Activated naive CD8-positive, alpha-beta T cell treated with anti-CD3 and anti-CD28 coated beads for 36 hours (primary cell): ENCODE data around the gene PIWIL1. TPM values are rescaled to one million over a fixed set of nuclear protein-coding genes. Genes with fewer than 3 reads are reported as not detected.

Source experiments
- DNase-seq: peaks from one replicate; pipeline ENCODE4 v3.0.0; 2021
- H3K27ac Mint-ChIP-seq: one replicate; pipeline ENCODE4 v1.8.0; 2022; ENCODE audit warnings: mild to moderate bottlenecking, moderate library complexity, mixed read lengths
- H3K27me3 Mint-ChIP-seq: one replicate; pipeline ENCODE4 v1.8.0; 2022; ENCODE audit warnings: mild to moderate bottlenecking, mixed read lengths
- H3K36me3 Mint-ChIP-seq: one replicate; pipeline ENCODE4 v1.8.0; 2021; ENCODE audit warnings: mild to moderate bottlenecking, mixed read lengths
- H3K4me1 Mint-ChIP-seq: one replicate; pipeline ENCODE4 v1.8.0; 2021; ENCODE audit warnings: mixed read lengths
- H3K4me3 Mint-ChIP-seq: one replicate; pipeline ENCODE4 v1.8.0; 2022; ENCODE audit warnings: mild to moderate bottlenecking, moderate library complexity, mixed read lengths
- H3K9me3 Mint-ChIP-seq: one replicate; pipeline ENCODE4 v1.8.0; 2022; ENCODE audit warnings: mixed read lengths
- total RNA-seq, 2 experiments: library from RNA; stranded (reverse); gene quantifications; one replicate each; pipeline ENCODE4 v1.2.3, GENCODE V29; 2021

The PIWIL1 gene
- total RNA-seq, 2 experiments from 2014 or later: not detected

GRCh38 chr12:130375296-130376287 is 37.9 kb downstream of the PIWIL1 start:
- Mint-ChIP-seq H3K4me3 (no peak overlapping the region), H3K36me3 (no peaks in the 10 kb centered on the region), H3K27ac (no peak overlapping the region), H3K9me3 (no peaks in the 10 kb centered on the region), H3K27me3 (peaks cover 14% of the 10 kb centered on the region), H3K4me1 (no peaks in the 10 kb centered on the region)
- no peak for DNase-seq

GRCh38 chr12:130382818-130383217 is 45.1 kb downstream of the PIWIL1 start:
- Mint-ChIP-seq H3K9me3 (peaks cover 7% of the 10 kb centered on the region), H3K4me3 (no peak overlapping the region), H3K27ac (no peak overlapping the region), H3K36me3 (no peaks in the 10 kb centered on the region), H3K4me1 (no peaks in the 10 kb centered on the region), H3K27me3 (peaks cover 14% of the 10 kb centered on the region)
- no peak for DNase-seq

DNA sequence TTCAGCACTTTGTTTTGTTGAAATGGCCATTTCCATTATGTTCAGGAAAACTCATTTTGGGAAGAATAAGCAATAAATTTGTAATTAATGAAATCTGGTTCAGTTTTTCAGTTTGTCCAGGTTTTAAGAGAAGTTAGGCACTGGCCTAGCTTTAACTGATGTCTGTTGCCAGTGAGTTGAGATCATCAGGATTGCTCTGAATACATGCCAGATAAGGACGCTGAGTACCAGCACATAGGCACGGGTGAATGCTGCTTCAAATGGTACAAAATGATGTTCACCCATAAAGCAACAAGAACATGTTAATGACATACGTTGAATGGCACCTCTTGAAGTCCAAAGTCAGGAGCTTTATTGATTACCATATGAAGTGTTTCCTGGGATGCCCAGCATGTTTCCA is 46.5 kb downstream of the PIWIL1 start:
- Mint-ChIP-seq H3K27me3 (peaks cover 11% of the 10 kb centered on the region), H3K9me3 (peaks cover 11% of the 10 kb centered on the region), H3K4me3 (no peak overlapping the region), H3K4me1 (peaks cover 4% of the 10 kb centered on the region), H3K27ac (no peak overlapping the region), H3K36me3 (no peaks in the 10 kb centered on the region)
- DNase-seq: no peak

DNA sequence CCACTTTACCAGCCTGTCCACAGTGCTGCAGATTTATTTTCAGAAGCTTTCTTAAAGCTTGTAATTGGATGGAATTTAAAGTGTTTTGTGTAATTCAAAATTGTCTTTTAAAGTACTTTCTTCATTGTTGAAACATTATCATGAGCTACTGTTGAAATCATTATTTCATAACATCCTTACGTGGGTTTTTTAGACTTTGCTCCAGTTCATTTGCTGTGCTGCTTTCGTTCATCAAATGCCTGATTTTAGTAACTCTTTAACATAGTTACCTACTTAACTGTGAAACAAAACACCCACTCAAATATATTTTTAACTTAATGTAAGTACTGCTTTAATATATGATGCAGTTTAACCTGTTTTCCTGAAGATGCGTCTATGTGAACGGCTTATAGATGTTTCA is 47.5 kb downstream of the PIWIL1 start:
- DNase-seq: no peak
- Mint-ChIP-seq H3K4me1 (peaks cover 4% of the 10 kb centered on the region), H3K36me3 (no peaks in the 10 kb centered on the region), H3K4me3 (no peak overlapping the region), H3K9me3 (peaks cover 11% of the 10 kb centered on the region), H3K27ac (no peak overlapping the region), H3K27me3 (peaks cover 11% of the 10 kb centered on the region)

GRCh38 chr12:130391186-130391585 is 53.5 kb downstream of the PIWIL1 start:
- Mint-ChIP-seq H3K27ac (no peak overlapping the region), H3K9me3 (peaks cover 7% of the 10 kb centered on the region), H3K36me3 (no peaks in the 10 kb centered on the region), H3K27me3 (peaks cover 10% of the 10 kb centered on the region), H3K4me3 (no peak overlapping the region), H3K4me1 (peaks cover 4% of the 10 kb centered on the region)
- no peak for DNase-seq

DNA sequence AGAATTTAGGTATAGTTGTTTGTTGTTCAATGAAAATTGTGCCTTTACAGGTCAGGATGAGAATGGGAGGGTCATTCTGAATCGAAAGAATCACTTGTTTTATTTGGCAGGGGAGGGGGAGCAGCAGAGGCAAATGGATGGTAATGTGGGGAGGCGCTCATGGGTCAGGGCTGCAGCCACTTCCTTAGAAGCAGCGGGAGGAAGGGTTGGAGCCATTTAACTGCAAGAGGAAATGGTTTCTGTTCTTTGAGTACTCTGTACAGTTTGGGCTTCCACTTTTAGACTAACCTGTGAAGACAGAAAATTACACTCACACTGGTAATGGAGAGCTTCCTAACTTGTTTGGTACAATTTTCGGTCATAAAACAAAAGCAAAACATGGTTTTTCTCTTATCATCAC is 57.2 kb downstream of the PIWIL1 start:
- peaks cover 30% of the 10 kb centered on the region for H3K27me3 Mint-ChIP-seq
- H3K27ac Mint-ChIP-seq: no peak overlapping the region
- H3K9me3 Mint-ChIP-seq: no peaks in the 10 kb centered on the region
- DNase-seq: no peak
- H3K4me3 Mint-ChIP-seq: no peak overlapping the region
- H3K36me3 Mint-ChIP-seq: no peaks in the 10 kb centered on the region
- no peaks in the 10 kb centered on the region for H3K4me1 Mint-ChIP-seq

DNA sequence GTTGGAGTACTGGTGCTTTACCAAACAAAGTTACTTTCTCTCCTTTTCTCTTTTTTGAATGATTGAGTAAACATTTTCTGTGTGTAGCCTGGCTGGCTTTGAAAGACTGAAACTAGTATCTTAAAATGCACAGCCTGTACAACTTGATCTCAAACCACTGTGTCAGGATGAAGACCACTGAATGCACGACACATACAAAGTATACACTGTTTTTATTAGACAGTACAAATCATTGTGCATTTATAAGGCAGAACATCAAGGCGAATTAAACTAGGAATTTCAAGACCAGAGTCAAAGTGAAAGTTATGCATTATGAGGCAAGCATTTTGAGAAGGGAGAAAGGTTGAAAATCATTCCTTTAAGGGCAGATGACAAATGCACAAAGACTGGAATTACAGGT is 59.0 kb downstream of the PIWIL1 start:
- DNase-seq: no peak
- H3K27ac Mint-ChIP-seq: no peak overlapping the region
- H3K36me3 Mint-ChIP-seq: no peaks in the 10 kb centered on the region
- H3K9me3 Mint-ChIP-seq: no peaks in the 10 kb centered on the region
- peaks cover 30% of the 10 kb centered on the region for H3K27me3 Mint-ChIP-seq
- no peaks in the 10 kb centered on the region for H3K4me1 Mint-ChIP-seq
- H3K4me3 Mint-ChIP-seq: no peak overlapping the region

GRCh38 chr12:130398100-130398848 is 60.6 kb downstream of the PIWIL1 start:
- no peak overlapping the region for H3K27ac Mint-ChIP-seq
- H3K36me3 Mint-ChIP-seq: no peaks in the 10 kb centered on the region
- DNase-seq: no peak
- H3K4me3 Mint-ChIP-seq: no peak overlapping the region
- H3K9me3 Mint-ChIP-seq: no peaks in the 10 kb centered on the region
- H3K4me1 Mint-ChIP-seq: no peaks in the 10 kb centered on the region
- peaks cover 36% of the 10 kb centered on the region for H3K27me3 Mint-ChIP-seq

- Mint-ChIP-seq H3K36me3 (no peaks in the 10 kb centered on the region), H3K27ac (no peak overlapping the region), H3K27me3 (peaks cover 27% of the 10 kb centered on the region), H3K9me3 (no peaks in the 10 kb centered on the region), H3K4me3 (no peak overlapping the region), H3K4me1 (no peaks in the 10 kb centered on the region)
- no peak for DNase-seq
Measured at GRCh38 chr12:130401703-130402102, 64.0 kb downstream of the PIWIL1 start.

GRCh38 chr12:130405332-130405731 is 67.6 kb downstream of the PIWIL1 start:
- Mint-ChIP-seq H3K4me1 (no peaks in the 10 kb centered on the region), H3K9me3 (no peaks in the 10 kb centered on the region)

DNA sequence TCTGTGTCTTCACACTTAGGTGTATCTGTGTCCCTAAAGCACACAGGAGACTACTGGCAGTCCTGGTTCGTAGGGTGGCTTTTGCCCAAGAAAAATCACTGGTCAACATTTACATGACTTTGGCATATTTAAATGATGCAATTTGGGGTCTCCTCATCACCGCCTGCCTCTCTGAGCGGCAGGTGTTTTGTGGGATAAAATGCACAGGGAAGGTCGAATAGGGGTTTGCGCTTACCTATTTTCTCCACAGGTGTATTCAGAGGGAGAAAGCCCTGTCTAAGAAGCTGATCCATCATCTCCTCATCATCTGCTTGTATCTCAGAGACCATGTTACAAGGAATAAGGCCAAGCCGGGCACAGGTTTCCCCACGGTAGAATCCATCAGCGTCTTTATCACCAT is 74.7 kb downstream of the PIWIL1 start:
- Mint-ChIP-seq H3K27me3 (peaks cover 5% of the 10 kb centered on the region), H3K36me3 (no peaks in the 10 kb centered on the region), H3K4me3 (no peak overlapping the region), H3K9me3 (no peaks in the 10 kb centered on the region), H3K27ac (no peak overlapping the region), H3K4me1 (no peaks in the 10 kb centered on the region)
- DNase-seq: no peak

More at GRCh38 chr12:130405332-130405731, 67.6 kb downstream of the PIWIL1 start:
- no peak for DNase-seq
- Mint-ChIP-seq H3K4me3 (no peak overlapping the region), H3K36me3 (no peaks in the 10 kb centered on the region), H3K27ac (no peak overlapping the region), H3K27me3 (peaks cover 12% of the 10 kb centered on the region)

- no peaks in the 10 kb centered on the region for H3K36me3 Mint-ChIP-seq
- DNase-seq: no peak
- H3K4me3 Mint-ChIP-seq: no peak overlapping the region
- no peaks in the 10 kb centered on the region for H3K4me1 Mint-ChIP-seq
- H3K9me3 Mint-ChIP-seq: no peaks in the 10 kb centered on the region
- no peak overlapping the region for H3K27ac Mint-ChIP-seq
- peaks cover 5% of the 10 kb centered on the region for H3K27me3 Mint-ChIP-seq
Measured at GRCh38 chr12:130413909-130414308, 76.2 kb downstream of the PIWIL1 start.

GRCh38 chr12:130414381-130414780 is 76.7 kb downstream of the PIWIL1 start:
- Mint-ChIP-seq H3K4me3 (no peak overlapping the region), H3K27me3 (peaks cover 5% of the 10 kb centered on the region), H3K4me1 (no peaks in the 10 kb centered on the region), H3K9me3 (no peaks in the 10 kb centered on the region), H3K27ac (no peak overlapping the region), H3K36me3 (no peaks in the 10 kb centered on the region)
- no peak for DNase-seq

DNA sequence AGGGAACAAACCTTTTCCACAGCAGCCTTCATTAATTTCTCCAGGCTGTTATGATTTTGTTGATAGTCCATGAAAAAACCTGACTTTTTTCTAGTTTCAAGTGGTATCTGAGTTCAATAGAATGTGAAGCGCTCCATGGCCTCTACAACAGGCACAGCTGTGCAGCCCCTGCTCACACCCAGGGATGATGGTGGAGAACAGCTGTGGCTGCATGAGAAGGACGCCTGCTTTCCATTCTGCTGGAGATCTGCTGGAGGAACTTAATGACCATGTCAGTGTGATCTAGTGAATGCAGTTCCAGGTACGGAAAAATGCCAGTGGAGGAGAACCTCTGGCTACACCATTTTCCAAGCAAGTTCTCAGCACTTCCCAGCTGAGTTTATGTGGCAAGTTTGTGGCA is 80.6 kb downstream of the PIWIL1 start:
- Mint-ChIP-seq H3K27me3 (peaks cover 5% of the 10 kb centered on the region), H3K9me3 (no peaks in the 10 kb centered on the region), H3K36me3 (no peaks in the 10 kb centered on the region), H3K4me3 (no peak overlapping the region), H3K4me1 (no peaks in the 10 kb centered on the region), H3K27ac (no peak overlapping the region)
- no peak for DNase-seq

GRCh38 chr12:130419116-130419515 is 81.4 kb downstream of the PIWIL1 start:
- H3K4me1 Mint-ChIP-seq: no peaks in the 10 kb centered on the region
- peaks cover under 1% of the 10 kb centered on the region for H3K27me3 Mint-ChIP-seq
- no peak for DNase-seq
- no peak overlapping the region for H3K4me3 Mint-ChIP-seq
- H3K9me3 Mint-ChIP-seq: no peaks in the 10 kb centered on the region
- H3K36me3 Mint-ChIP-seq: no peaks in the 10 kb centered on the region
- H3K27ac Mint-ChIP-seq: no peak overlapping the region
